Activated naive CD4-positive, alpha-beta T cell treated with anti-CD3 and anti-CD28 coated beads for 36 hours (primary cell): ENCODE results near the gene KRTAP12-2. TPM values are rescaled to one million over a fixed set of nuclear protein-coding genes. Genes with fewer than 3 reads are reported as not detected.

ENCODE experiments used
- CTCF ChIA-PET: fragments of 350-600 bp; sonication (Branson Sonifier 250); formaldehyde crosslinking; loops from one replicate; lab custom pipeline; 2021; ENCODE audit warnings: antibody characterized with exemption; lab: Charles Lee
- DNase-seq: peaks from one replicate; pipeline ENCODE4 v3.0.0-alpha.2; 2020
- H3K27ac Mint-ChIP-seq: one replicate; pipeline ENCODE4 v1.8.0; 2021; ENCODE audit warnings: mild to moderate bottlenecking, mixed read lengths
- H3K27me3 Mint-ChIP-seq: one replicate; pipeline ENCODE4 v1.8.0; 2021; ENCODE audit warnings: low read depth, mixed read lengths
- H3K36me3 Mint-ChIP-seq: one replicate; pipeline ENCODE4 v1.8.0; 2021; ENCODE audit warnings: low read depth, mixed read lengths
- H3K4me1 Mint-ChIP-seq: one replicate; pipeline ENCODE4 v1.8.0; 2021; ENCODE audit warnings: low read depth, mixed read lengths
- H3K4me3 Mint-ChIP-seq: one replicate; pipeline ENCODE4 v1.8.0; 2021; ENCODE audit warnings: mild to moderate bottlenecking, moderate library complexity, mixed read lengths
- H3K9me3 Mint-ChIP-seq: one replicate; pipeline ENCODE4 v1.8.0; 2021; ENCODE audit warnings: mixed read lengths
- intact Hi-C: fragments of 100-400 bp; cut with micrococcal nuclease; formaldehyde crosslinking; loops from one replicate; pipeline ENCODE4 v1.15.1; 2023
- total RNA-seq, 2 experiments: library from RNA; stranded (reverse); gene quantifications; one replicate each; pipeline ENCODE4 v1.2.3, GENCODE V29; 2021

KRTAP12-2 gene, protein sequence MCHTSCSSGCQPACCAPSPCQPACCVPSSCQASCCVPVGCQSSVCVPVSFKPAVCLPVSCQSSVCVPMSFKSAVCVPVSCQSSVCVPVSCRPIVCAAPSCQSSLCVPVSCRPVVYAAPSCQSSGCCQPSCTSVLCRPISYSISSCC
- not detected for total RNA-seq

DNA sequence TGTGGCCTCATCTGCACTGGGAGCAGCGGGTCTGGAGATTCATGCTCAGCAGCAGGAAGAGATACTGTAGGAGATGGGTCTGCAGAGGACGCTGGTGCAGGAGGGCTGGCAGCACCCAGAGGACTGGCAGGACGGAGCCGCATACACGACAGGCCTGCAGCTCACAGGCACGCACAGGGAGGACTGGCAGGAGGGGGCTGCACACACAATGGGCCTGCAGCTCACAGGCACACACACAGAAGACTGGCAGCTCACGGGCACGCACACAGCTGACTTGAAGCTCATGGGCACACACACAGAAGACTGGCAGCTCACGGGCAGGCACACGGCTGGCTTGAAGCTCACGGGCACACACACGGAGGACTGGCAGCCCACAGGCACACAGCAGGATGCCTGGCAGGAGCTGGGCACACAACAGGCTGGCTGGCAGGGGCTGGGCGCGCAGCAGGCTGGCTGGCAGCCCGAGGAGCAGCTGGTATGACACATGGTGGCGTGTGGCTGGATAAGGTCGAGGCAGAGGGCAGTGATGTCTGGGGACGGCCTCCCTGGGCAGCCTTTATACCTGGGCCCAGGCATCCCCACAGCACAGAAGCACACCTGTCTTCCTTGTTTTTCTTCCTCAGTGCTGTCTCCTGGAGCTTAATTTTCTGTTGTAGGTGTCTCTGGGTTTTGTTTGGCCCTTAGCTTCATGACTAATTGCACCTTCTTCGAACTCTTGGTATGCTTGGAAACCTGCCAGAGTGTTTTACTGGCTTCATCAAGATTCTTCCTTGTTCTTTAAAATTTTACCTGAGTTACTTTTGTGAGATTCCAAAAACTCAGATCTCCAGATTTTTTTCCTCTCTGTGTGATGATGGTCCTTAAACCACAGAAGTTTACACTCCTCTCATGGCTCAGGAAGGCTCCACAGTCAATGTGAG, at the start of gene KRTAP12-2:
TSS of gene KRTAP12-2 (minus strand) at position 527 of the 920 bp plus-strand sequence. CDS start at position 486, 41 bp downstream.
- CTCF ChIA-PET, result interaction anchor here (1.0 kb wide), 1 partner anchor 127 kb away, joined by 5 read pairs; no protein-coding TSS in a partner anchor

DNA sequence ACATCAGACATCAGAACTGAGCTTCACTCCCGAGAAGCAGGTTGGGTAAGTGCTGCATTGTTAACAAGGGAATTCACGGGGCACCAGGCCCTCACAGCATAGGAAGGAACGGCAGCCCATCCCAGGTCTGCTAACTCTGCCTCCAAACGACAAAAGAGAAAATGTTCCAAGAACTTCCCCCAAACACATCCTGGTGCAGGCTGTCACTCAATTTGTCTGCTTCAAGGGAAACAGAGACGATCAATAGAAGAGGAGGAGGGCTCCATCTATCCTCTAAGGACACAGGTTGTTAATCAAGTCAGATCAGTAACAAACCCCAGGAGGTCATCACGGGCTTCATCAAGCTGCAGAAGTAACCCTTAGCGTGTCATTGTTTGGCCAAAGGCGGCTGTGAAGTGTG, 48.2 kb upstream of the KRTAP12-2 start:
- intact Hi-C loops, result no loop called here
- CTCF ChIA-PET, result interaction anchor here (0.9 kb wide), 1 partner anchor 27 kb away, joined by 3 read pairs; no protein-coding TSS in a partner anchor
- H3K9me3 Mint-ChIP-seq, result no peaks in the 10 kb centered on the region
- H3K27ac Mint-ChIP-seq, result no peak overlapping the region
- peaks cover 39% of the 10 kb centered on the region for H3K27me3 Mint-ChIP-seq
- DNase-seq, result no peak
- no peak overlapping the region for H3K4me3 Mint-ChIP-seq
- peaks cover 12% of the 10 kb centered on the region for H3K4me1 Mint-ChIP-seq
- no peaks in the 10 kb centered on the region for H3K36me3 Mint-ChIP-seq

More for the DNA sequence above, at the start of gene KRTAP12-2:
- H3K9me3 Mint-ChIP-seq, result peaks cover 10% of the 10 kb centered on the region
- DNase-seq, result no peak
- no peak within 1 kb of the TSS for H3K4me3 Mint-ChIP-seq
- H3K4me1 Mint-ChIP-seq, result no peaks in the 10 kb centered on the region
- intact Hi-C loops, result no loop called here
- H3K27me3 Mint-ChIP-seq, result no peaks in the 10 kb centered on the region
- H3K27ac Mint-ChIP-seq, result no peak within 1 kb of the TSS
- no peaks in the 10 kb centered on the region for H3K36me3 Mint-ChIP-seq

- CTCF ChIA-PET, result interaction anchor here (1.1 kb wide), 1 partner anchor 166 kb away, joined by 3 read pairs; no protein-coding TSS in a partner anchor
- Mint-ChIP-seq H3K27ac (no peak overlapping the region), H3K9me3 (no peaks in the 10 kb centered on the region), H3K4me1 (peaks cover 22% of the 10 kb centered on the region), H3K36me3 (no peaks in the 10 kb centered on the region), H3K27me3 (peaks cover 48% of the 10 kb centered on the region), H3K4me3 (no peak overlapping the region)
- no peak for DNase-seq
- intact Hi-C loops, result no loop called here
These were observed 47.1 kb upstream of the KRTAP12-2 start for GRCh38 chr21:44713846-44714245.

- Mint-ChIP-seq H3K9me3 (no peaks in the 10 kb centered on the region), H3K27ac (no peak overlapping the region), H3K4me1 (peaks cover 28% of the 10 kb centered on the region), H3K4me3 (no peak overlapping the region), H3K36me3 (no peaks in the 10 kb centered on the region), H3K27me3 (peaks cover 55% of the 10 kb centered on the region)
- CTCF ChIA-PET, result interaction anchor here (1.1 kb wide), 1 partner anchor 166 kb away, joined by 3 read pairs; no protein-coding TSS in a partner anchor
- intact Hi-C loops, result no loop called here
- DNase-seq, result no peak
These were observed 46.4 kb upstream of the KRTAP12-2 start for GRCh38 chr21:44713130-44713529.

DNA sequence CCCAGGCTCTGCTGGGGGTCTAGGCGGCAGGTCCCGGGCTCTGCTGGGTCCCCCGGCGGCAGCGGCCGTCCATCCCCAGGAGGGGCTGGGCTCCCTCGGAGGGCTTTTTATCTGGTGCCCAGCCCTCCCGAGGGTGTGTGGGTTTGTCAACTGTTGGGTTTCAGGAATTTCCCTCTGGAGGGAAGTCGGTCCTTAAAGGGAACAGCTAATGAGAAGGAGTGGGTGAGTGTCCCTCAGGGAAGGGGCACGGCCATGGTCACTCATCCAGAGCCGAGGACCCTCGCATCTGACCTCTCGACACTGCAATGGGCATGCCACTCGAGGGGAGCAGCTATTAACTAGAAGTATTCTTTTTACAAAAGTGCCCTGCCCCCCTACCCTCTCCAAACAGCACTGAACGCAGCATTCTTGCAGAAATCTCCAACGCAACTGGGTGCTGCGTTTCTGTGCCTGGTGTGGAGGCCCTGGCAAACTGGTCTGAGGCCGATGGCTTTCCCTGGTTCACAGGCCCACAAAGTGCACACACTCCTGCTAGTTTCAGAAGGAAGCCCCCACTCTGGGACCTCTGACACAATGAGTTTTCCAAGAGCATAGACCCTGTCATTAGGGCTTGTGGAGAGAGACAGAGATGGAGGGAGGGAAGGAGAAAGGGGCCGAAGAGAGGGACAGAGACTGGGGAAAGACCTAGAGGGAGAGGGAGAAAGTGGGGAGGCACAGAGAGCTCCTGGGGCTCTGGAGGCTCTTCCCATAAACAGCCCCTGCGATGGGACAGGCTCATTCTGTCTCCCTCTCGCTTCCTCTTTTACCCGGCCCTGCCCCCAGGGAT, 45.7 kb upstream of the KRTAP12-2 start:
- no peak overlapping the region for H3K4me3 Mint-ChIP-seq
- no peak for DNase-seq
- no peak overlapping the region for H3K27ac Mint-ChIP-seq
- intact Hi-C loops, result no loop called here
- CTCF ChIA-PET, result interaction anchor here (1.1 kb wide), 1 partner anchor 165 kb away, joined by 3 read pairs; no protein-coding TSS in a partner anchor
- H3K27me3 Mint-ChIP-seq, result peaks cover 62% of the 10 kb centered on the region
- H3K9me3 Mint-ChIP-seq, result no peaks in the 10 kb centered on the region
- no peaks in the 10 kb centered on the region for H3K36me3 Mint-ChIP-seq
- peaks cover 30% of the 10 kb centered on the region for H3K4me1 Mint-ChIP-seq

DNA sequence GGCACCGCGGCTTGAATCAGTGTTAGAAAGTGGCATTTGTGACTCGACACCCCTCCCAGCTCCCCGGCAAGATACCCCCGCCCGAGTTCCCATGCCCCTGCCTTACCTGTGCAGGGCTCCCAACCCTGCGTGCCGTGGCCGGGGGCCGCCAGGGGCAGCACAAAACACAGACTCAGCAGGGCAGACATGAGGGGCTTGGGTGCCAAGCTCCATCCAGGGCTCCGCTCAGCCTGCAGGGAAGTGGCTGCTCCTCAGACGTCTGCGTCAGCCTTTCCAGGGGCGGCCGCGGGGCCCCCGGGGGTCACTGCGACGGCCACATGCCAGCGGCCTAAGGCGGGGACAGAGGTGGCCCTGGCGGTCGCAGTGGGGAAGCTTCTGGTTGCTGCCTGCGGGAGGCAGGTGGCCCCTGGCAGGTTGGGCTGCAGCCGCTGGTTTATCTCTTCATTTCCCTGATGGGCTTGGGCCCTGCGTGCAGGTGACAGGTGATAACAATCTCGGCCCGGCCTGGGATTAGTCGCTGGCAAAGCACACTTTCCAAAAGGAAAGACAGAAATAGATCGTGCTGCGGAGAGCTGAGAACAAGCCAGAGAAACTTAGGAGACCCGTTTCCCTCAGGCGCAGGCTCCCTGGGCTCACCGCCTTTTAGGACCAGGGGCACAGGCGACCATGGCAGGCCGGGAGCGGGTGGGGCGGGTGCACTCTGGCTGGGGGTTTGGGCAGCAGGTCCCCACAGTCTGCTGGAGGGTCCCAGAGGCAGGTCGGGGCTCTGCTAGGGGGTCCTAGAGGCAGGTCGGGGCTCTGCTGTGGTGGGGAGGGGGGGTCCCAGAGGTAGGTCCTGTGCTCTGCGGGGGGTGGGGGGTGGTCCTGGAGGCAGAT, 44.8 kb upstream of the KRTAP12-2 start, which contains the start of gene TSPEAR:
TSS of gene TSPEAR (minus strand) at position 246 of the 876 bp plus-strand sequence. CDS start at position 188, 58 bp downstream.
- Mint-ChIP-seq H3K27ac (no peak within 1 kb of the TSS), H3K4me3 (no peak within 1 kb of the TSS), H3K9me3 (no peaks in the 10 kb centered on the region), H3K4me1 (peaks cover 30% of the 10 kb centered on the region), H3K27me3 (peaks cover 70% of the 10 kb centered on the region), H3K36me3 (no peaks in the 10 kb centered on the region)
- CTCF ChIA-PET, result no interaction called here
- no peak for DNase-seq
- intact Hi-C loops, result no loop called here

- CTCF ChIA-PET, result interaction anchor here (0.9 kb wide), 1 partner anchor 31 kb away, joined by 3 read pairs; no protein-coding TSS in a partner anchor
- Mint-ChIP-seq H3K27me3 (peaks cover 77% of the 10 kb centered on the region), H3K4me3 (no peak overlapping the region), H3K4me1 (peaks cover 34% of the 10 kb centered on the region), H3K9me3 (peaks cover 3% of the 10 kb centered on the region), H3K27ac (no peak overlapping the region), H3K36me3 (peaks cover 6% of the 10 kb centered on the region)
- no peak for DNase-seq
- intact Hi-C loops, result no loop called here
These were observed 44.1 kb upstream of the KRTAP12-2 start for GRCh38 chr21:44710756-44711326.

DNA sequence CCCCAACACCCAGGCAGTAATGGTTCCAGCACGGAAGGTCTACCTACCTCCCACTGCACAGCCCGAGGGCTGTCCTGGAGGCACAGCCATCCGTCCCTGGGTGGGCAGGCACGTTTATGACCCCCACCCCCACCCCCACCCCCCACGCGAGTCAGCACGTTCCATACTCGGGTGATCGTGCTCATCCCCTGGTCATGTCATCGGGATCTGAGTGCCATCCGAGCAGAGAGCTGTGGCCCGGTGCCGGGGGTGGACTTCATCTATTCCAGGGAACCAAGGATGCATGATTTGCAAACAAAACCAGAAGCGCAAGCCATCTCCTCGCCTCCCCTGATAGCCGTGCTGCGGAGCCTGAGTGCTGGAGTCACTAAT, 43.6 kb upstream of the KRTAP12-2 start:
- H3K27ac Mint-ChIP-seq, result no peak overlapping the region
- H3K36me3 Mint-ChIP-seq, result peaks cover 8% of the 10 kb centered on the region
- no peak for DNase-seq
- peaks cover 6% of the 10 kb centered on the region for H3K9me3 Mint-ChIP-seq
- CTCF ChIA-PET, result interaction anchor here (0.9 to 1.1 kb wide), 2 partner anchors 30 to 32 kb away, joined by 3 read pairs; no protein-coding TSS in a partner anchor
- peaks cover 80% of the 10 kb centered on the region for H3K27me3 Mint-ChIP-seq
- H3K4me1 Mint-ChIP-seq, result peaks cover 37% of the 10 kb centered on the region
- intact Hi-C loops, result no loop called here
- H3K4me3 Mint-ChIP-seq, result no peak overlapping the region

GRCh38 chr21:44709426-44710293, 42.9 kb upstream of the KRTAP12-2 start:
- H3K27ac Mint-ChIP-seq, result no peak overlapping the region

GRCh38 chr21:44708866-44709425, 42.2 kb upstream of the KRTAP12-2 start:
- CTCF ChIA-PET, result interaction anchor here (1.1 kb wide), 1 partner anchor 32 kb away, joined by 3 read pairs; no protein-coding TSS in a partner anchor
- H3K9me3 Mint-ChIP-seq, result peaks cover 8% of the 10 kb centered on the region
- H3K27ac Mint-ChIP-seq, result no peak overlapping the region
- peaks cover 8% of the 10 kb centered on the region for H3K36me3 Mint-ChIP-seq
- H3K27me3 Mint-ChIP-seq, result peaks cover 87% of the 10 kb centered on the region
- H3K4me1 Mint-ChIP-seq, result peaks cover 37% of the 10 kb centered on the region
- DNase-seq, result no peak
- no peak overlapping the region for H3K4me3 Mint-ChIP-seq
- intact Hi-C loops, result no loop called here

More at GRCh38 chr21:44709426-44710293, 42.9 kb upstream of the KRTAP12-2 start:
- Mint-ChIP-seq H3K4me1 (peaks cover 37% of the 10 kb centered on the region), H3K27me3 (peaks cover 84% of the 10 kb centered on the region), H3K4me3 (no peak overlapping the region), H3K36me3 (peaks cover 8% of the 10 kb centered on the region), H3K9me3 (peaks cover 8% of the 10 kb centered on the region)
- intact Hi-C loops, result no loop called here
- CTCF ChIA-PET, result interaction anchor here (0.9 to 1.1 kb wide), 2 partner anchors 31 to 33 kb away, joined by 3 read pairs; no protein-coding TSS in a partner anchor
- DNase-seq, result peak; percentile 17
